CD14-positive monocyte (primary cell): ENCODE data around the gene ANKRD2. TPM values are rescaled to one million over a fixed set of nuclear protein-coding genes. Genes with fewer than 3 reads are reported as not detected.

Source experiments
- DNase-seq, 3 donors: peaks; one replicate each; pipeline ENCODE4 v3.0.0-alpha.2; 2011 to 2022
- H2AFZ ChIP-seq: 2 replicates; pipeline ENCODE4 v1.6.0; 2012; ENCODE audit warnings: mild to moderate bottlenecking, low read depth, low read length, inconsistent platforms; ENCODE audit not compliant: insufficient read depth, poor library complexity, severe bottlenecking
- H3K27ac ChIP-seq, 2 donors: 1 replicate in 1 of 2; 2 replicates in 1 of 2; pipeline ENCODE4 v1.5.1; 2012 to 2013; ENCODE audit warnings: low read length in 2 of 2, control low read depth in 1 of 2, inconsistent platforms in 1 of 2, low read depth in 1 of 2, mild to moderate bottlenecking in 1 of 2
- H3K27me3 ChIP-seq, 2 donors: one replicate each; pipeline versions ENCODE4 v1.6.0 to v1.6.1; 2011 to 2013; ENCODE audit warnings: low read length in 2 of 2; ENCODE audit not compliant: control insufficient read depth in 2 of 2, insufficient read depth in 2 of 2
- H3K36me3 ChIP-seq, 2 donors: replicated peaks in 1 of 2; 1 replicate in 1 of 2; 2 replicates in 1 of 2; pipeline versions ENCODE4 v1.5.1 to v1.6.1; 2012 to 2013; ENCODE audit warnings: low read length in 2 of 2, control low read depth in 1 of 2, inconsistent platforms in 1 of 2, mild to moderate bottlenecking in 1 of 2; ENCODE audit not compliant: insufficient read depth in 2 of 2, control insufficient read depth in 1 of 2
- H3K4me1 ChIP-seq, 2 donors: 1 replicate in 1 of 2; 2 replicates in 1 of 2; pipeline versions ENCODE4 v1.5.1 to v1.6.1; 2012 to 2013; ENCODE audit warnings: low read length in 2 of 2, control low read depth in 1 of 2, inconsistent platforms in 1 of 2, mild to moderate bottlenecking in 1 of 2, moderate library complexity in 1 of 2; ENCODE audit not compliant: insufficient read depth in 2 of 2, control insufficient read depth in 1 of 2
- H3K4me2 ChIP-seq: replicated peaks from 2 replicates; pipeline ENCODE3; 2012; ENCODE audit warnings: low read length, moderate library complexity, mild to moderate bottlenecking; ENCODE audit not compliant: poor library complexity, severe bottlenecking; ENCODE audit errors: extremely low read depth
- H3K4me3 ChIP-seq, 3 experiments: fragments of 200-600 bp in 1 of 3; sonication (generic) in 1 of 3; replicated peaks in 1 of 3; 1 replicate in 2 of 3; 2 replicates in 1 of 3; pipeline ENCODE4 v1.5.1; 2011 to 2013; ENCODE audit warnings: low read length in 3 of 3, mild to moderate bottlenecking in 3 of 3, control low read depth in 2 of 3, low read depth in 2 of 3, inconsistent platforms in 1 of 3, moderate library complexity in 1 of 3
- H3K79me2 ChIP-seq: 2 replicates; pipeline ENCODE4 v1.6.0; 2012; ENCODE audit warnings: mild to moderate bottlenecking, control low read depth, inconsistent platforms, low read length, moderate library complexity; ENCODE audit not compliant: insufficient read depth
- H3K9ac ChIP-seq: 2 replicates; pipeline ENCODE4 v1.6.0; 2017; ENCODE audit warnings: low read length, mild to moderate bottlenecking; ENCODE audit not compliant: insufficient read depth, poor library complexity, severe bottlenecking
- H3K9me3 ChIP-seq, 2 donors: replicated peaks in 1 of 2; 1 replicate in 1 of 2; 2 replicates in 1 of 2; pipeline versions ENCODE4 v1.5.1 to v1.6.1; 2012 to 2013; ENCODE audit warnings: low read length in 2 of 2, control low read depth in 1 of 2; ENCODE audit not compliant: control insufficient read depth in 1 of 2, insufficient read depth in 1 of 2
- H4K20me1 ChIP-seq: 2 replicates; pipeline ENCODE4 v1.6.0; 2012; ENCODE audit warnings: mild to moderate bottlenecking, low read length, control low read depth, moderate library complexity; ENCODE audit not compliant: insufficient read depth
- H3K27ac Mint-ChIP-seq, 7 donors: one replicate each; pipeline ENCODE4 v1.8.0; 2020; ENCODE audit warnings: mild to moderate bottlenecking in 7 of 7, mixed read lengths in 7 of 7, moderate library complexity in 6 of 7, inconsistent platforms in 2 of 7
- H3K27me3 Mint-ChIP-seq, 3 donors: one replicate each; pipeline ENCODE4 v1.8.0; 2021 to 2022; ENCODE audit warnings: low read depth in 3 of 3, mild to moderate bottlenecking in 3 of 3, mixed read lengths in 3 of 3, moderate library complexity in 3 of 3, inconsistent platforms in 1 of 3
- H3K36me3 Mint-ChIP-seq, 2 donors: one replicate each; pipeline ENCODE4 v1.8.0; 2020; ENCODE audit warnings: mixed read lengths in 2 of 2, inconsistent platforms in 1 of 2, mild to moderate bottlenecking in 1 of 2
- H3K4me1 Mint-ChIP-seq: one replicate; pipeline ENCODE4 v1.8.0; 2020; ENCODE audit warnings: mild to moderate bottlenecking, mixed read lengths
- H3K4me3 Mint-ChIP-seq, 2 donors: one replicate each; pipeline ENCODE4 v1.8.0; 2020; ENCODE audit warnings: mild to moderate bottlenecking in 2 of 2, mixed read lengths in 2 of 2, moderate library complexity in 1 of 2
- H3K9me3 Mint-ChIP-seq, 7 donors: one replicate each; pipeline ENCODE4 v1.8.0; 2020 to 2022; ENCODE audit warnings: mixed read lengths in 7 of 7, mild to moderate bottlenecking in 6 of 7, moderate library complexity in 6 of 7, inconsistent platforms in 2 of 7
- CTCF ChIP-seq: fragments of 200-600 bp; IDR thresholded peaks from one replicate; pipeline ENCODE4 v1.8.0; 2022; ENCODE audit warnings: antibody characterized with exemption, mild to moderate bottlenecking
- WGBS: methylation state at CpG from one replicate; pipeline ENCODE4 v1.1.5; 2013; ENCODE audit warnings: missing lambda C conversion rate; ENCODE audit not compliant: insufficient coverage; 5-methylcytosine and 5-hydroxymethylcytosine counted together
- intact Hi-C, 2 donors: fragments of 100-400 bp; cut with micrococcal nuclease; formaldehyde crosslinking; loops; one replicate each; pipeline versions ENCODE4 v1.15.0 to v1.15.1; 2023
- polyA plus RNA-seq, 3 donors: library from polyadenylated mRNA; depleted of rRNA in 1 of 3; unstranded in 2 of 3; stranded (reverse) in 1 of 3; fragments of 300-500 nt in 2 of 3; fragments of >200 nt in 1 of 3; fragmentation: Illumina TruSeq in 2 of 3; gene quantifications; 1 replicate in 2 of 3; 2 replicates in 1 of 3; pipeline ENCODE4 v1.2.3, GENCODE V29; 2012 to 2021

Gene ANKRD2
- polyA plus RNA-seq, 3 donors: not detected

- no peak overlapping the region for H3K4me3 ChIP-seq
- no peak for TF ChIP-seq CTCF
- Mint-ChIP-seq H3K27me3 (peaks cover 2 to 8% (median 8%) of the 10 kb centered on the region in 3 donors), H3K9me3 (no peaks in the 10 kb centered on the region), H3K4me1 (no peaks in the 10 kb centered on the region), H3K36me3 (no peaks in the 10 kb centered on the region), H3K4me3 (no peak overlapping the region), H3K27ac (no peak overlapping the region)
- WGBS: 94% methylated on average over 12 of the region's 13 CpGs
- H2AFZ ChIP-seq: peak overlapping the region; percentile 24
- no peak overlapping the region for H3K27ac ChIP-seq
- H3K4me2 ChIP-seq: no peak overlapping the region
- no peaks in the 10 kb centered on the region for H3K4me1 ChIP-seq
- H3K9me3 ChIP-seq: no peaks in the 10 kb centered on the region
- DNase-seq: no peak
- no peaks in the 10 kb centered on the region for H3K36me3 ChIP-seq
- intact Hi-C loops: no loop called here
- no peaks in the 10 kb centered on the region for H4K20me1 ChIP-seq
- H3K79me2 ChIP-seq: no peaks in the 10 kb centered on the region
- H3K27me3 ChIP-seq: peaks cover 0 to 3% of the 10 kb centered on the region in 2 donors
- no peak overlapping the region for H3K9ac ChIP-seq
Observed at GRCh38 chr10:97583476-97583875, 10.9 kb downstream of the ANKRD2 start.

- Mint-ChIP-seq H3K36me3 (no peaks in the 10 kb centered on the region), H3K4me1 (no peaks in the 10 kb centered on the region), H3K27ac (peak within 1 kb of the TSS in 1 of 7 donors; percentile 59), H3K9me3 (no peaks in the 10 kb centered on the region), H3K4me3 (no peak within 1 kb of the TSS), H3K27me3 (peaks cover 0 to 4% (median 2%) of the 10 kb centered on the region in 3 donors)
- Histone ChIP-seq H2AFZ (peak within 1 kb of the TSS; percentile 24), H4K20me1 (no peaks in the 10 kb centered on the region), H3K9me3 (no peaks in the 10 kb centered on the region), H3K79me2 (no peaks in the 10 kb centered on the region), H3K36me3 (no peaks in the 10 kb centered on the region), H3K4me2 (no peak within 1 kb of the TSS), H3K27ac (no peak within 1 kb of the TSS), H3K27me3 (no peaks in the 10 kb centered on the region), H3K4me1 (no peaks in the 10 kb centered on the region), H3K4me3 (no peak within 1 kb of the TSS), H3K9ac (no peak within 1 kb of the TSS)
- DNase-seq: no peak
- no peak for TF ChIP-seq CTCF
- intact Hi-C loops: no loop called here
- WGBS: 91% methylated on average over 3 of the region's 5 CpGs
Observed at GRCh38 chr10:97584060-97584797, 11.7 kb downstream of the ANKRD2 start, which contains the start of gene HOGA1. Gene HOGA1 (plus strand): TSS chr10:97584389. CDS start chr10:97584704, 315 bp downstream.
